GM19099 (cell line): Measurements from ENCODE around the gene MYL10.

Source experiments
- POLR2A ChIP-seq: IDR thresholded peaks from 3 replicates; pipeline ENCODE4 v1.6.1; 2011; ENCODE audit warnings: low read depth; ENCODE audit not compliant: insufficient read length; ENCODE audit errors: extremely low read depth

The MYL10 gene

GRCh38 chr7:101581891-101582290 lies 47.2 kb downstream of the MYL10 start:
- TF ChIP-seq POLR2A, result no peak

GRCh38 chr7:101580596-101580995 lies 48.5 kb downstream of the MYL10 start:
- TF ChIP-seq POLR2A, result no peak

DNA sequence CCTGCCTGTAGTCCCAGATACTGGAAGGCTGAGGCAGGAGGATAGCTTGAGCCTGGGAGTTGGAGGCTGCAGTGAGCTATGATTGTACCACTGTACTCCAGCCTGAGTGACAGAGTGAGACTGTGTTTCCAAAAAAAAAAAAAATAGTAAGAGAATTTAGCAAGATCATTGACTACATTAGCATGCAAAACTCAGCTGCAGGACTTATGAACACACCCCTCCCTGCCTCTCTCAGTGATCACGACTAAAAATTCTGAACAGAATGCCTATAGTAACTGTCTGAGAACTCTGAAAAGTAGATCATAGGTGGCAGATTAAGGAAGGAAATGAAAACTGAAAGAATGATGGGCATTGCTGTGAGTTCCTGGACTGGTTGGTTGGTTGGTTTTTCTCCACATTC lies 50.5 kb downstream of the MYL10 start:
- no peak for TF ChIP-seq POLR2A

DNA sequence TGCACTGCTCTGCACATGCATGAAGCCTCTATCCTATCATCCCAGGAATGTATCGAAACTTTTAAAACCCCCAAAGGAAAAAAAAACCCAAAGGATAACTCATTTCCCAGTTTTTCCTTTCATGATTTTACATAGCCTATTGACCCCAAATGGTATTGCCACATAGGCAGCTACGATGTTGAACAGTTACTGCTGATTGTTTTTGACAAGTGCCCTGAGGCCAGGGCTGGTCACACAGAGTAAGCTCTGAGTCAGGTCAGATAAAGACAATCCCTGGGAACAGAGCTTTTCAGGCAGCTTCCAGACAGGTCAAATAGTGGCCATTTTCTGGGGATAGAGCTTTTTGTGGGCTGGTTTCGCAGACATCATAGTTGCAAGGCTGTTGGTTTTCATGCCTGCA lies 52.1 kb downstream of the MYL10 start:
- TF ChIP-seq POLR2A, result no peak

DNA sequence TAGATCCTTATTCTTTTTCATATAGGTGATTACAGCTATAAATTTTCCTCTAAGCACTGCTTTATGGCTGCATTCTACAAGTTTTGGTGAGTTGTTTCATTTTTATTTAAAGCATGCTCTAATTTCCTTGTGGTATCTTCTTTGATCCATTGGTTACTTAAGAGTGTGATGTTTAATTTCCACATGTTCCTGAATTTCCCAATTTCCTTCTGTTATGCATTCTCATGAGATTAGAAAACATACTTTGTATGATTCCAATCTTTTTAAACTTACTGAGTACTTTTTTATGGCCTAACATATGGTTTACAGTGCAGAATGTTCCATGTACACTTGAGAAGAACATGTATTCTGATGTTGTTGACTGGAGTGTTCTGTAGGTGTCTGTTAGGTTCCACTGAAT lies 53.4 kb downstream of the MYL10 start:
- no peak for TF ChIP-seq POLR2A

GRCh38 chr7:101575168-101575567 lies 53.9 kb downstream of the MYL10 start:
- no peak for TF ChIP-seq POLR2A

DNA sequence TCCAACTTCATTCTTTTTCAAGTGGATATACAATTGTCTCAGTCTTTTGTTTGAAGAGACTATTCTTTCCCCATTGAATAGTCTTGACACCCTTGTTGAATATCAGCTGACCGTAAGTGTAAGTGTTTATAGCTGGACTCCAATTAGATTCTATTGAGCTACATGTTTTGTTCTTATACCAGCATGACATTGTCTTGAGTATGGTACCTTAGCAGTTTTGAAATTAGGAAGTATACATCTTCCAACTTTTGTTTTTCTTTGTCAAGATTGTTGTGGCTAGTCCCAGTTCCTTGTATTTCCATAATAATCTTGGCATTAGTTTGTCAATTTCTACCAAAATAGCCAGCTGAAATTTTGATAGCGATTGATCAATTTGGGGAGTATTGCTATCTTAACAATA lies 56.9 kb downstream of the MYL10 start:
- no peak for TF ChIP-seq POLR2A

GRCh38 chr7:101567230-101567629 lies 61.9 kb downstream of the MYL10 start:
- TF ChIP-seq POLR2A, result no peak

DNA sequence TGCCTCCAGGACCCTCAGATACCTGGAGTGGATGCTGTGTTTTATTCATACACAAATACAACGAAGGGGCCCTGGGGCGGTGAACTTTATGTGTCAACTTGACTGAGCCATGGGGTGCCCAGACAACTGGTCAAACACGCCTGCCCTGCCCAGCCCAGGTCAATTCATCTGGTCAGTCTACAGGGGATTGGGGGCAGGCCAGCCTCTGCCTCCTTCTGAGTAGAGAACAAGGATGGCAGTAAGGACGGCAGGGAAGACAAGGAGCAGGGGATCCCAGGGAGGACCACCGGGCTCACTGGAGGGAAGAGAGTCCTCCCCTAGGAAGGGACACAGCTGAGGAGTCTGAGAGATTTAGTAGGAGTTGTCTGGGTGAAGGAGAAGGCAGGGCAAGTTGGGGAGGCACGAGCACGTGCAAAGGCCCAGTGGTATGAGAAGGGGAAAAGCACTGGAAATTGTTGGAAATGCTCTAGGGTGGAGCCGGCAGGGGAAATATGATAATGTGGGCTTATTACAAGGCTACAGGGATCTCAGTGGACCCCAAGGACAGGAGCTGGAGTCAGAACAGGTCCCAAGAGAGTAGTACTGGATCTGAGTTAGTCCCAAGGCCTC lies 63.4 kb downstream of the MYL10 start:
- no peak for TF ChIP-seq POLR2A

GRCh38 chr7:101564778-101565211 lies 64.3 kb downstream of the MYL10 start:
- TF ChIP-seq POLR2A, result no peak

GRCh38 chr7:101563943-101564777 lies 64.9 kb downstream of the MYL10 start:
- no peak for TF ChIP-seq POLR2A
